Activated naive CD8-positive, alpha-beta T cell treated with anti-CD3 and anti-CD28 coated beads, Interleukin-2, amount 50 U/mL, for 24 hours (primary cell): ENCODE measurements around the gene DMD.

Source experiments
- ATAC-seq: fragments of 150-1000 bp; cut with Tn5 transposase; one replicate; pipeline ENCODE4 v1.10.0; 2021
- DNase-seq: peaks from one replicate; pipeline ENCODE4 v3.0.0; 2021
- H3K27ac Mint-ChIP-seq: one replicate; pipeline ENCODE4 v1.8.0; 2021; ENCODE audit warnings: mild to moderate bottlenecking, mixed read lengths
- H3K27me3 Mint-ChIP-seq: one replicate; pipeline ENCODE4 v1.8.0; 2021; ENCODE audit warnings: mixed read lengths
- H3K36me3 Mint-ChIP-seq: one replicate; pipeline ENCODE4 v1.8.0; 2021; ENCODE audit warnings: low read depth, mixed read lengths
- H3K4me1 Mint-ChIP-seq: one replicate; pipeline ENCODE4 v1.8.0; 2021; ENCODE audit warnings: mixed read lengths
- H3K4me3 Mint-ChIP-seq: one replicate; pipeline ENCODE4 v1.8.0; 2021; ENCODE audit warnings: mild to moderate bottlenecking, moderate library complexity, mixed read lengths
- H3K9me3 Mint-ChIP-seq: one replicate; pipeline ENCODE4 v1.8.0; 2021; ENCODE audit warnings: mixed read lengths

DMD gene

DNA sequence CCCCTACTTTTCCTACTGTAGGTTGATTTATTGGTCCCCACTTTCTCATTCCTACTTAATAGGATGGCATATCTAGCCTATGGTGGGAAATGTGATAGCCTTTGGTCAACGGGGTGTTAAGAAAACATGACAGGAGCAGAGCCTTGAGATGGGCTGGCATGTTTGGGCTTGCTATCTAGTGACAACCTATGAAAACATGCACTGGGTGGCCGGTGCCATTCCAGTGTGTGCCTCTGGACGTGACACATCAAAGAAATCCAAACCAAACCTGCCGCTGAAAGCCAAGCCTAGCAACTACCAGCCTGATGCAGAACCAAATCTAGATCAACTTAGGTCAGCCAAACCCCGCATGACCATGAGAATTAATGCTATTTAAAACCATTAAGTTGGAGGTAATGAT is 317.6 kb downstream of the DMD start:
- no peak overlapping the region for H3K4me3 Mint-ChIP-seq
- no peaks in the 10 kb centered on the region for H3K9me3 Mint-ChIP-seq
- H3K36me3 Mint-ChIP-seq: no peaks in the 10 kb centered on the region
- no peak overlapping the region for H3K27ac Mint-ChIP-seq
- no peaks in the 10 kb centered on the region for H3K4me1 Mint-ChIP-seq
- H3K27me3 Mint-ChIP-seq: no peaks in the 10 kb centered on the region
- no peak for DNase-seq
- ATAC-seq: no peak

DNA sequence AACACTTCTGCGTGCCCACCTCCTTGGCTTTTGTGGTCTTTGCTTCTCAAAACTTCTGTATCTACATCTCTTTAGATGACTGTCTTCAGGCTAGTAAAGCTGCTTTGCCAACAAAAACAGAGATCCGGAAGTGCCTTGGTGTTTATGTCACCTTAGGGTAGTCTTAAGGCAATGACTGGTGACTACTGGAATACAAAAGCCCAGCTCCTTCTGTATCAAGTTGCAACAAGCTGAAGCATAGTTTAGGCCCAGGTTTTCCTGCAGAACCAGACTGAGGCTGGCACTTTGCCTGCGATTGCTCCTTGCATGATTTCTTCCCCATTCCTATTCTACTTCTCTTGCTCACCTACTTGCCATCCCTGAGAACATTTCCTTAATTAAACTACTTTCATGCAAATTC is 333.8 kb downstream of the DMD start:
- Mint-ChIP-seq H3K36me3 (no peaks in the 10 kb centered on the region), H3K27ac (no peak overlapping the region), H3K4me1 (no peaks in the 10 kb centered on the region), H3K9me3 (no peaks in the 10 kb centered on the region), H3K27me3 (no peaks in the 10 kb centered on the region), H3K4me3 (no peak overlapping the region)
- ATAC-seq (no peak), DNase-seq (no peak)

DNA sequence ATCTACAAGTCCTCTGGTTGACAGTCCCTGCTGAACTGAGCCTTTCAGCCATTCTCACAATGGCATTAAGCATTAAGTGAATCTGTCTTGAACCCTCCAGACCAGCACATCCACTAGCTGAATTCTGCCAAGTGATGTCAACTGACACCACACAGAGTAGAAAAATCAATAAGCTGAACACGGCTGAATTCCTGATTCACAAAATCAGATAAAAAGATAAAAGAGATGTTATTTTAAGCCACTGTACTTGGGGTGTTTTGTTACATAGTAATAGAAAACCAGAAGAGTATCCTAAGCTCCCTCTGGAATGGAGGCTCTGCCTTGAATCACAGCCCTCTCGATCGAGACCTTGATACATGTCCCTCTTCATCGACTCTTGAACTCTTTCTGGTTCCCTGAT is 336.5 kb downstream of the DMD start:
- Mint-ChIP-seq H3K27ac (no peak overlapping the region), H3K9me3 (no peaks in the 10 kb centered on the region), H3K27me3 (no peaks in the 10 kb centered on the region), H3K4me1 (no peaks in the 10 kb centered on the region), H3K4me3 (no peak overlapping the region), H3K36me3 (no peaks in the 10 kb centered on the region)
- ATAC-seq: no peak
- DNase-seq: no peak

DNA sequence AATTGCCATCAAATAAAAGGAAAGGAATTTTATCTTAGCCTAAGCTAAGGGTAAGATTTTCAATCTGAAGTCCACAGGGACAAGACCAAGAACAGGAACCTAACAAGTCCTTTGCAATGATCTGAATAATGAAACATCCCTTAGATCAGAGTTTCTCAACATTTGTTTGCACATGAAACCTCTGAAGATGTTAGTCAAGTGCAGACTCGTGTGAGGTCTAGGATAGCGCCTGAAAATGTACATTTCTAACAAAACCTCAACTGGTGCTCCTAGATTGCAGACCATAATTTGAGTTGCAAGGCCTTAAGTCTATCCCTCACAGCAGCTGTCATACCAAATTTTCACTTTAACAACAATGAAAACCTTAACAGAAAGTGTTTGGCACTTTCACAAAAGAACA is 337.6 kb downstream of the DMD start:
- no peak overlapping the region for H3K4me3 Mint-ChIP-seq
- no peaks in the 10 kb centered on the region for H3K36me3 Mint-ChIP-seq

DNA sequence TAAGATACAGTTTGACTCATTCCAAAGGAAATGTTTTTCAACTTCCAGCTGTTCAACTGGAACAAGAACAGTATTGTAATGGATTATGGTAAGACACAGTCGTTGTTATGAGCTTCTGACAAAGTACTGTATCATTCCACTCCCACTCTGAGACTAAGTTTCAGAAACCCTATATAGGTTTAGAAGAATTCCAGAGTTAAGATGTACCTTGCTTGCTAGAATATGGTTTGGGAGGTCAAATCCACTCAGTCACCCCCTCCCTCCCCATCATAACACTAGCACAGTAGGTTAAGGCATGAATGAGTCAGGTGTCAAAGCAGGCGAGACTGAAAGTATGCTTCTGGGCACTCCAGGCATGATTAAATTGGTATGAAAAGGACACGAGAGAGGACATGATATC is 339.7 kb downstream of the DMD start:
- no peaks in the 10 kb centered on the region for H3K36me3 Mint-ChIP-seq
- no peaks in the 10 kb centered on the region for H3K4me1 Mint-ChIP-seq
- no peak for ATAC-seq
- no peaks in the 10 kb centered on the region for H3K27me3 Mint-ChIP-seq
- DNase-seq: no peak
- no peak overlapping the region for H3K4me3 Mint-ChIP-seq
- no peaks in the 10 kb centered on the region for H3K9me3 Mint-ChIP-seq
- no peak overlapping the region for H3K27ac Mint-ChIP-seq

More for the DNA sequence above, 337.6 kb downstream of the DMD start:
- Mint-ChIP-seq H3K27ac (no peak overlapping the region), H3K9me3 (no peaks in the 10 kb centered on the region), H3K4me1 (no peaks in the 10 kb centered on the region), H3K27me3 (no peaks in the 10 kb centered on the region)
- ATAC-seq (no peak), DNase-seq (no peak)

DNA sequence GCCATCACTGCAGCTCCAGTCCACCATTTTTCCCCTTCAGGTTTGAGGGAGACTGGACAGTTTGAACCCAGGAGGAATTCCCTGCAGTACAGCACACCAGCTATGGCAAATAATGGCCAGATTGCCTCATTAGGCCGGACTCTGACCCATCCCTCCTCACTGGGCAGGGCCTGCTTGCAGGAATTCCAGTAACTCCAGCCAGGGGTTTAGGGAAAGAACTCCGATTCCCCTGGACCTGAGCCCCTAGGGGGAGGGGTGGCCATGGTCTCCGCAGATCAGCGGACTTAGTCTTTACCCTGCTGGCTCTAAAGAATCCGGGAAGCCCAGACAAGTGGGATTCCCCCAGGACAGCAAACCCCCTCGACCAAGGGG is 342.8 kb downstream of the DMD start:
- no peaks in the 10 kb centered on the region for H3K27me3 Mint-ChIP-seq
- no peaks in the 10 kb centered on the region for H3K4me1 Mint-ChIP-seq
- no peaks in the 10 kb centered on the region for H3K9me3 Mint-ChIP-seq
- DNase-seq (no peak), ATAC-seq (no peak)
- no peaks in the 10 kb centered on the region for H3K36me3 Mint-ChIP-seq
- H3K4me3 Mint-ChIP-seq: no peak overlapping the region
- no peak overlapping the region for H3K27ac Mint-ChIP-seq

DNA sequence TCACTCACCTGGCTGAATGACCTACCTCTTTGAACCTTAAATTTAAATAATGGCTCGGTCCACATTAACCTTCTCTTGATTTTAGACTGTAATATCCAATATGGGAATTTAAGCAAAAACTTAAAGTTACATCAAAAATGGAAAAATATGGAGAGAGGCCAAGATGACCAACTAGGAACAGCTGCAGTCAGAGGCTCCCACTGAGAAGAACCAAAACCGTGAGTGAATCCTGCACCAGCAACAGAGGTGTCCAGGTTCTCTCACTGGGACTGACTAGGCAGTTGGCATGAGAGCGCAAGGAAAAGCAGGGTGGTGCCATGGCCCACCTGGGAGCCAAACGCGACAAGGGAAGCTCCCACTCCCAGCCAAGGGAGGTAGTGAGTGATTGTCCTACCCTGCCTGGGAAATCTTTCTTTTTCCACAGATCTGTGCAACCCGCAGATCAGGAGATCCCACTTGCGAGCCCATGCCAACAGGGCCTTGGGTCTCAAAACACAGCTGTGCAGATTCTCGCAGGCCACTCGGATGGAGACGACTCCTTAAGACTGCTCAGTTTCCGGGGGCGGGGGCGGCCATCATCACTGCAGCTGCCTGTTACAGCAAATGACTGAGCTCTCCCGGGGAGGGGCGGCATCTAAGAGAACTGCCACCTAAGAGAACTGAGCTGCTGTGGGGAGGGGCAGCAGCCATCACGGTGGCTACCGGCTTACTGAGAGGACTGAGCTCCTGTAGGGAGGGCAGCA is 343.4 kb downstream of the DMD start:
- H3K4me3 Mint-ChIP-seq: no peak overlapping the region
- DNase-seq: no peak
- ATAC-seq: no peak
- no peaks in the 10 kb centered on the region for H3K4me1 Mint-ChIP-seq
- no peaks in the 10 kb centered on the region for H3K36me3 Mint-ChIP-seq
- H3K9me3 Mint-ChIP-seq: no peaks in the 10 kb centered on the region
- H3K27ac Mint-ChIP-seq: no peak overlapping the region
- no peaks in the 10 kb centered on the region for H3K27me3 Mint-ChIP-seq

DNA sequence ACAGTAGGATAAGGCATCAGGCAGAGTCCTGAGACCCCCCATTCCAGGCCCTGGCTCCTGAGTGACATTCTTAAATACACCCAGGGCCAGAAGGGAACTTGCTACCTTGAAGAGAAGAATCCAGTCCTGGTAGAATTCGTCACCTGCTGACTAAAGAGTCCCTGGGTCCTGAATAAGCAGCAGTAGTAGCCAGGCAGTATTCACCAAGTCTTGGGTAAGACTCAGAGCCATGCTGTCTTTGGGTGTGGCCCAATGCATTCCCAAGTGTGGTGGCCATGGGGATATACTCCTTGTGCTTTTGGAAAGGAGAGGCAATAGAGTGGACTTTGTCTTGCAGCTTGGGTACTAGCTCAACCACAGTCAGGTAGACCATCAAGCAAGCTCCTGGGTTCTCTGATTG is 359.1 kb downstream of the DMD start:
- no peaks in the 10 kb centered on the region for H3K27me3 Mint-ChIP-seq
- H3K4me1 Mint-ChIP-seq: no peaks in the 10 kb centered on the region
- no peak overlapping the region for H3K27ac Mint-ChIP-seq
- DNase-seq (no peak), ATAC-seq (no peak)
- no peak overlapping the region for H3K4me3 Mint-ChIP-seq
- no peaks in the 10 kb centered on the region for H3K36me3 Mint-ChIP-seq
- no peaks in the 10 kb centered on the region for H3K9me3 Mint-ChIP-seq

DNA sequence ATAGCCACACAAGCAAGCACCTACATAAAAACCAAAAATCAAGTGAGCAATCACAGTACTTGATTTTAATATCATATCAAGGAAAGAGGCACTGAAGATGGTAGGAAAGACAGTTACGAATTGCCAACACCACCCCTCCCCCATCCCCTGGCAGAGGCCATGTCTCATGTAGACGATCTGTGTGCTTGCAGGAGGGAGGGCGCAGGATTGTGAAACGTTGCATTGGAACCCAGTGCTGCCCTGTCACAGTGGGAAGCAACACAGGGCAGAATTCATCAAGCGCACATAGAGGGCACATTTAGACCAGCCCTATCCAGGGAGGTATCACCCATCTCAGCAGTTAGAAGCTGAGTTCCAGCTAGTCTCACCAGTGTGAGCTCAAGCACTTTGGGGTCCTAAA is 359.8 kb downstream of the DMD start:
- Mint-ChIP-seq H3K27me3 (no peaks in the 10 kb centered on the region), H3K36me3 (no peaks in the 10 kb centered on the region), H3K4me3 (no peak overlapping the region), H3K27ac (no peak overlapping the region), H3K9me3 (no peaks in the 10 kb centered on the region), H3K4me1 (no peaks in the 10 kb centered on the region)
- no peak for DNase-seq
- no peak for ATAC-seq

DNA sequence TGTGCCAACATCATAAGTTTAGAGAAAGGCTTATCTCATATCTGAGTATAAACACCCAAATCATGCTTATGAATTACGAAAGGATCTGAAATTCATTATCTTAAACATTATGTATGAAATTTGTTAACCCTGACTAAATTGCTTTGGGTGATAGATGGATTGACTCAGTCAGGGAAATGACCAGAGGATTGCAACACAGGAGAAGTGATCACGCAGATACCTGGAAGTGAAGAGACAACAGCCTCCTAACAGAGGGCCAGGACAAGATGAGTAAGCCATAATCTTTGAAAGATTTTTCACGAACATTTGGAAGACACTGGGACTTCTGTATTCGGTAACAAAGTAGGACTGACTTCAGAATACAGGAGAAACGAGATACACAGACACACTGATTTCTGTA is 363.4 kb downstream of the DMD start:
- no peaks in the 10 kb centered on the region for H3K36me3 Mint-ChIP-seq
- no peak overlapping the region for H3K27ac Mint-ChIP-seq
- H3K4me3 Mint-ChIP-seq: no peak overlapping the region
- no peak for ATAC-seq
- no peaks in the 10 kb centered on the region for H3K4me1 Mint-ChIP-seq
- no peak for DNase-seq
- H3K9me3 Mint-ChIP-seq: no peaks in the 10 kb centered on the region
- no peaks in the 10 kb centered on the region for H3K27me3 Mint-ChIP-seq

DNA sequence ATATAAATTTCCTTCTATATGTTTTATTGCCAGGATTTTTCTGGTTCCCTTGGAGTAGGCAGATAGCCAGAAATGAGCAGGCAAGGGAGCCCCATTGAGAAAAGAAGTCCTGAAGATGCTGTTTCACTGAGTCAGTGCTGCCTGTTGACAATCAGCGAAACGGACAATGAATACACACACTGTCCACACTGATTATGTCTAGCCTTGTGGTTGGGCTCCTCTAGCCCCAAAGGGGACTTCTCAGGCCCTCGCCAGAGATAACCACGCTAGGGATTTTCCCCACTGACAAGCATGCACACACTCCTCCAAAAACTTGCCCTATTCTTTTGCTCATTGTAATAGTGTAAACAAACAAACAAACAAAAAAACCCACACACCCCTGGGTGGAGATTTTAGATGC is 369.3 kb downstream of the DMD start:
- H3K4me3 Mint-ChIP-seq: no peak overlapping the region
- no peak for DNase-seq
- H3K27me3 Mint-ChIP-seq: no peaks in the 10 kb centered on the region
- H3K36me3 Mint-ChIP-seq: no peaks in the 10 kb centered on the region
- no peak overlapping the region for H3K27ac Mint-ChIP-seq
- no peaks in the 10 kb centered on the region for H3K9me3 Mint-ChIP-seq
- no peak for ATAC-seq
- no peaks in the 10 kb centered on the region for H3K4me1 Mint-ChIP-seq

DNA sequence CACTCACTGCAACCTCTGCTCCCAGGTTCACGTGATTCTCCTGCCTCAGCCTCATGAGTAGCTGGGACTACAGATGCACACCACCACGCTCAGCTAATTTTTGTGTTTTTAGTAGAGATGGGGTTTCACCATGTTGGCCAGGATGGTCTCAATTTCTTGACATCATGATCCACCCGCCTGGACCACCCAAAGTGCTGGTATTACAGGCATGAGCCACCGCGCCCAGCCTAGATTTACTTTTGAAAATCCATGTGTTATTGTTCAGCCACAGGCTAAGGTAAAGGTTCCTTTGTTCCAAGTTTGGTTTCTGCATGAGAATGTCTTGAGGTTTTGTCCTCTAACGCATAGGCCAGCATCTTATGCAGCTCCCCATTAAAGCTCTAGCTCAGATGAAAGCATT is 371.6 kb downstream of the DMD start:
- no peaks in the 10 kb centered on the region for H3K4me1 Mint-ChIP-seq

DNA sequence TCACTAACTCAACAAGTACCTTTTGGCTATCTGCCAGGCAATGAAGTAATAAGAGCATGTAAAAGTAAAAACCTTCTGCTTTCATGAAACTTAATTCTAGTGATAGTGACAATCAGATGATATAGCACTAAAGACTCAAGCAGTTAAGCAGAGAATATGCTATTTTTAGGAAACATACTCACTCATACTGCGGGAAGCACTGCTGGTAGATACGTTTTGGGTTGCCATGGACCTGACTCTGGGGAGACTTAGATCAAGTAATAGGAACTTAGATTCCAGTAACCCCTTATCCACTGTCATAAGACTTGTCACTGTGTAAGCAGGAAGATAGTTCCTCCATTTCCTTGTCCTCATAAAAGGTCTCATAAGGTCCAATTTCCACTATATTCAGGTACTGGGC is 386.3 kb downstream of the DMD start:
- H3K36me3 Mint-ChIP-seq: no peaks in the 10 kb centered on the region
- DNase-seq (no peak), ATAC-seq (no peak)
- H3K4me3 Mint-ChIP-seq: no peak overlapping the region
- H3K27ac Mint-ChIP-seq: no peak overlapping the region
- H3K4me1 Mint-ChIP-seq: no peaks in the 10 kb centered on the region
- H3K9me3 Mint-ChIP-seq: no peaks in the 10 kb centered on the region
- no peaks in the 10 kb centered on the region for H3K27me3 Mint-ChIP-seq

More for the DNA sequence above, 371.6 kb downstream of the DMD start:
- DNase-seq (no peak), ATAC-seq (no peak)
- H3K4me3 Mint-ChIP-seq: no peak overlapping the region
- H3K9me3 Mint-ChIP-seq: no peaks in the 10 kb centered on the region
- H3K36me3 Mint-ChIP-seq: no peaks in the 10 kb centered on the region
- no peak overlapping the region for H3K27ac Mint-ChIP-seq
- H3K27me3 Mint-ChIP-seq: no peaks in the 10 kb centered on the region

DNA sequence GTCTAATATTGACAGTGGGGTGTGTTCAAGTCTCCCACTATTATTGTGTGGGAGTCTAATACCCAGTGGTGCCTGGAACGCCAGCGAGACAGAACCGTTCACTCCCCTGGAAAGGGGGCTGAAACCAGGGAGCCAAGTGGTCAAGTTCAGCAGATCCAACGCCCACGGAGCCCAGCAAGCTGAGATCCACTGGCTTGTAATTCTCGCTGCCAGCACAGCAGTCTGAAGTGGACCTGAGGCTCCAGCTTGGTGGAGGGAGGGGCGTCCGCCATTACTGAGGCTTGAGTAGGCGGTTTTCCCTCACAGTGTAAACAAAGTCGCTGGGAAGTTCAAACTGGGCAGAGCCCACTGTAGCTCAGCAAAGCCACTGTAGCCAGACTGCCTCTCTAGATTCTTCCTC is 407.3 kb downstream of the DMD start:
- no peaks in the 10 kb centered on the region for H3K4me1 Mint-ChIP-seq
- no peaks in the 10 kb centered on the region for H3K9me3 Mint-ChIP-seq
- H3K4me3 Mint-ChIP-seq: no peak overlapping the region
- ATAC-seq (no peak), DNase-seq (no peak)
- H3K27ac Mint-ChIP-seq: no peak overlapping the region
- no peaks in the 10 kb centered on the region for H3K36me3 Mint-ChIP-seq
- H3K27me3 Mint-ChIP-seq: no peaks in the 10 kb centered on the region

DNA sequence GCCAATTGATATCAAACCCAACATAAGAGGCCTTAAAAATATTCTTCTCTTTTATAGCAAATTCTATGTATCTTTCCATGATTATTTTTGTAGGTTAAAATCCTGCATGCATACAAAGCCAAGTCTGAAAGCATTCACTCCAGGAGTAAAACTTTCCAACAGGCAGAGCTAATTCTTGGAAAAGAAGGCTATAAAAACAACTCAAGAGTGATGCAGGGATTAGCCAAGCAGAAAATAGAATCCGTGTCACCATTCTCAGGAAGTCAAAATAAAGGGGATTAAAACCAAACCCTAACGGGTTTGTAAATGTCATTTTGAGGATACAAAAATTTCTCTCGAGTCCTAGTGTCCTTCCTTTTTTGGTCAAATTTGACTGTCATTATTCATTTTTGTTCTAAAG is 412.4 kb downstream of the DMD start:
- no peak overlapping the region for H3K4me3 Mint-ChIP-seq
- no peaks in the 10 kb centered on the region for H3K4me1 Mint-ChIP-seq
- H3K36me3 Mint-ChIP-seq: no peaks in the 10 kb centered on the region
- H3K27me3 Mint-ChIP-seq: no peaks in the 10 kb centered on the region
- no peak for DNase-seq
- no peak for ATAC-seq
- no peaks in the 10 kb centered on the region for H3K9me3 Mint-ChIP-seq
- no peak overlapping the region for H3K27ac Mint-ChIP-seq

DNA sequence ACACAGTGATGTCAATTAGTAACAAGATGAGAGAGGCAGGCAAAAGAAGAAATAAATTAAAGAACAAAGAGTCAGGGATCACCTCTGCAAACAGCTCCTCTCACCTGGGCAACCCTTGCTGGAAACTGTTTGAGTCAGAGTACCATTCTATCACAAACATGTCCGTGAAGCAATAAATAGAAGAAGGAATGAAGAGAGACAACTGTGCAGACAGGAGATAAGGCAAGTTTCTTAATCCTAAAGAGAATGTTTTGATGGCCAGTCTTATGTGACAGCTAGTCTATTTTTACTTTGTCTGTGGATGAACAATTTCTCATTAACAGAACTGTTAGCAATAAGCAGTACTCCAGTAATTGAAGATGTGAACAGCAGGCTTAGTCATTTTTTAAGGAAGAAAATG is 422.4 kb downstream of the DMD start:
- DNase-seq: no peak
- no peaks in the 10 kb centered on the region for H3K4me1 Mint-ChIP-seq
- H3K27ac Mint-ChIP-seq: no peak overlapping the region
- no peak for ATAC-seq
- no peak overlapping the region for H3K4me3 Mint-ChIP-seq
- H3K9me3 Mint-ChIP-seq: no peaks in the 10 kb centered on the region
- no peaks in the 10 kb centered on the region for H3K36me3 Mint-ChIP-seq
- H3K27me3 Mint-ChIP-seq: no peaks in the 10 kb centered on the region
